GM23338 (cell line): Measurements from ENCODE around the gene DFFB. TPM values are rescaled to one million over a fixed set of nuclear protein-coding genes. Genes with fewer than 3 reads are reported as not detected.
A peak's percentile ranks its signal among the peaks of the same experiment; 100 is the strongest.

Source experiments
- ATAC-seq: fragments of 200-7000 bp; cut with Tn5 transposase; 3 replicates; pipeline ENCODE4 v1.9.1; 2020
- DNase-seq: peaks from one replicate; pipeline ENCODE4 v3.0.0-alpha.2; 2015; ENCODE audit warnings: low spot score
- H2AFZ ChIP-seq: fragments of 200-600 bp; sonication (generic); 2 replicates; pipeline ENCODE4 v1.8.0; 2016; ENCODE audit warnings: antibody characterized with exemption, mild to moderate bottlenecking, moderate library complexity
- H3F3A ChIP-seq: fragments of 200-600 bp; sonication (generic); replicated peaks from 2 replicates; pipeline ENCODE4 v1.8.0; 2017; ENCODE audit warnings: antibody characterized with exemption, mixed run types, low read depth
- H3K27ac ChIP-seq: fragments of 200-600 bp; sonication (generic); 2 replicates; pipeline ENCODE4 v1.6.1; 2016; ENCODE audit warnings: low read depth
- H3K27me3 ChIP-seq: fragments of 200-600 bp; sonication (generic); 2 replicates; pipeline ENCODE4 v1.8.0; 2016; ENCODE audit warnings: mild to moderate bottlenecking, mixed run types, moderate library complexity; ENCODE audit not compliant: insufficient read depth
- H3K36me3 ChIP-seq: fragments of 200-600 bp; sonication (generic); 2 replicates; pipeline ENCODE4 v1.8.0; 2016; ENCODE audit warnings: mild to moderate bottlenecking; ENCODE audit not compliant: insufficient read depth
- H3K4me1 ChIP-seq: fragments of 200-600 bp; sonication (generic); 2 replicates; pipeline ENCODE4 v1.8.0; 2016; ENCODE audit warnings: mild to moderate bottlenecking, moderate library complexity; ENCODE audit not compliant: insufficient read depth
- H3K4me2 ChIP-seq: fragments of 200-600 bp; sonication (generic); 2 replicates; pipeline ENCODE4 v1.7.1; 2017; ENCODE audit warnings: mixed run types
- H3K4me3 ChIP-seq: fragments of 200-600 bp; sonication (generic); 2 replicates; pipeline ENCODE4 v1.6.1; 2016; ENCODE audit warnings: mixed run types
- H3K79me2 ChIP-seq: fragments of 200-600 bp; sonication (generic); replicated peaks from 2 replicates; pipeline ENCODE4 v1.8.0; 2017; ENCODE audit warnings: mild to moderate bottlenecking; ENCODE audit not compliant: insufficient read depth
- H3K9me2 ChIP-seq: fragments of 200-600 bp; sonication (generic); 2 replicates; pipeline ENCODE4 v1.8.0; 2017; ENCODE audit not compliant: insufficient read depth
- H4K20me1 ChIP-seq: fragments of 200-600 bp; sonication (generic); replicated peaks from 2 replicates; pipeline ENCODE4 v1.8.0; 2017; ENCODE audit warnings: mild to moderate bottlenecking; ENCODE audit not compliant: insufficient read depth
- H3K27ac Mint-ChIP-seq: 2 replicates; pipeline ENCODE4 v1.8.0; 2020; ENCODE audit warnings: inconsistent platforms, mild to moderate bottlenecking, moderate library complexity, mixed read lengths
- H3K27me3 Mint-ChIP-seq: 3 replicates; pipeline ENCODE4 v1.8.0; 2022; ENCODE audit warnings: low read depth, mild to moderate bottlenecking, moderate library complexity, mixed read lengths, inconsistent platforms; ENCODE audit not compliant: insufficient read depth, poor library complexity
- H3K36me3 Mint-ChIP-seq: 3 replicates; pipeline ENCODE4 v1.8.0; 2021; ENCODE audit warnings: low read depth, mild to moderate bottlenecking, inconsistent platforms, moderate library complexity, mixed read lengths
- H3K4me1 Mint-ChIP-seq: 3 replicates; pipeline ENCODE4 v1.8.0; 2020; ENCODE audit warnings: mild to moderate bottlenecking, inconsistent platforms, mixed read lengths
- H3K4me3 Mint-ChIP-seq: 3 replicates; pipeline ENCODE4 v1.8.0; 2021; ENCODE audit warnings: moderate library complexity, mild to moderate bottlenecking, inconsistent platforms, mixed read lengths
- H3K9me3 Mint-ChIP-seq: 3 replicates; pipeline ENCODE4 v1.8.0; 2020; ENCODE audit warnings: moderate library complexity, mild to moderate bottlenecking, inconsistent platforms, mixed read lengths
- CTCF ChIP-seq, 2 experiments: fragments of 200-600 bp in 1 of 2; sonication (generic) in 1 of 2; conservative IDR thresholded peaks; 2 replicates each; pipeline versions ENCODE4 v1.5.1 to v1.6.1; 2016 to 2017; ENCODE audit warnings: antibody characterized with exemption in 2 of 2, low read depth in 2 of 2, mild to moderate bottlenecking in 2 of 2, moderate library complexity in 1 of 2
- EZH2phosphoT487 ChIP-seq: fragments of 200-600 bp; sonication (generic); IDR thresholded peaks from one replicate; pipeline ENCODE4 v1.8.1; 2018; ENCODE audit warnings: antibody characterized with exemption; ENCODE audit not compliant: unreplicated experiment
- JUNB ChIP-seq: IDR thresholded peaks from one replicate; pipeline ENCODE4 v1.6.1; 2016; ENCODE audit warnings: antibody characterized with exemption; ENCODE audit not compliant: unreplicated experiment
- NANOG ChIP-seq: IDR thresholded peaks from 2 replicates; pipeline ENCODE4 v1.6.1; 2016; ENCODE audit warnings: antibody characterized with exemption, borderline replicate concordance
- POLR2AphosphoS5 ChIP-seq: IDR thresholded peaks from 2 replicates; pipeline ENCODE4 v1.6.1; 2016; ENCODE audit warnings: antibody characterized with exemption, low read depth
- STAT1 ChIP-seq: IDR thresholded peaks from one replicate; pipeline ENCODE4 v1.6.1; 2016; ENCODE audit warnings: antibody characterized with exemption; ENCODE audit not compliant: unreplicated experiment
- ZNF462 ChIP-seq: fragments of 250-450 bp; sonication (Bioruptor Pico); IDR thresholded peaks from 2 replicates; pipeline ENCODE4 v1.5.0; 2020; ENCODE audit warnings: mild to moderate bottlenecking, moderate library complexity
- polyA plus RNA-seq: library from polyadenylated mRNA; unstranded; fragments of >200 nt; fragmentation: Nextera tagmentation; extraction: Ambion mirVana; gene quantifications from 2 replicates; pipeline ENCODE4 v1.2.1, GENCODE V29; 2016
- total RNA-seq: library from RNA; depleted of rRNA; stranded (reverse); fragments of >200 nt; shearing (Covaris generic); gene quantifications from 2 replicates; pipeline ENCODE4 v1.2.3, GENCODE V29; 2014
- TF ChIP-seq, protein P1 (sequence below): IDR thresholded peaks from 2 replicates; pipeline ENCODE4 v1.6.1; 2016; ENCODE audit warnings: antibody characterized with exemption

Gene DFFB
- total and polyA plus RNA-seq, 2 experiments from 2014 or later = 6.5 to 18.1 TPM

DNA sequence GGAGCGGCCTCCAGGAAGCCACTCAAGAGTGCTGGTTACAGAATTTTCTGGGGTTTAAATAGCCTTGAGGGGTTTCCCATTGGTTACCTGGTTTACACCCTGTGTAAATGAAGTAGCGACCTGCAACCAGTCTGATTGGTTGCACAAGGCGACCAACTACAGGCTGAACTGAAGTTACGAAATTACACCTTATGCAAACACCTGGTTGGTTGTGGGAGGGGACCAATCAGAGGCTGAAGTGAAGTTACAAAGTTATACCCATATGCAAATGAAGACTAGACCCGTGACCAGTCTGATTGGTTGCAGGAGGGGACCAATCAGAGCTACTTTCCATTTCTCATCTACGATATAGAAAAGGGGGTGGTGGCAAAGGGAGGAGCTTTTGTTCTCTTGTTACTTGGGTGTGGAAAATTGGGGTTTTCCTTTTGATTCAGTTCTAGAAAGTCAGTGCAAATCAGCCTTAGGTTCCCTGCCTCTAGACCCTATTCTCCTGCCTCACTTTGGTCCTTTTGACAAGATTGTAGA, 65.0 kb downstream of the DFFB start:
- no peaks in the 10 kb centered on the region for H3K9me2 ChIP-seq
- H3K4me1 ChIP-seq = no peaks in the 10 kb centered on the region
- H2AFZ ChIP-seq = no peak overlapping the region
- peaks cover 5% of the 10 kb centered on the region for H3K27me3 Mint-ChIP-seq
- TF ChIP-seq, protein P1, sequence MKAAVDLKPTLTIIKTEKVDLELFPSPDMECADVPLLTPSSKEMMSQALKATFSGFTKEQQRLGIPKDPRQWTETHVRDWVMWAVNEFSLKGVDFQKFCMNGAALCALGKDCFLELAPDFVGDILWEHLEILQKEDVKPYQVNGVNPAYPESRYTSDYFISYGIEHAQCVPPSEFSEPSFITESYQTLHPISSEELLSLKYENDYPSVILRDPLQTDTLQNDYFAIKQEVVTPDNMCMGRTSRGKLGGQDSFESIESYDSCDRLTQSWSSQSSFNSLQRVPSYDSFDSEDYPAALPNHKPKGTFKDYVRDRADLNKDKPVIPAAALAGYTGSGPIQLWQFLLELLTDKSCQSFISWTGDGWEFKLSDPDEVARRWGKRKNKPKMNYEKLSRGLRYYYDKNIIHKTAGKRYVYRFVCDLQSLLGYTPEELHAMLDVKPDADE = no peak
- TF ChIP-seq CTCF (conservative IDR thresholded peaks at IDR 0.05; ENCODE audit: low read depth in 2 of 2) = no peak
- TF ChIP-seq EZH2phosphoT487 = no peak
- TF ChIP-seq JUNB = no peak
- TF ChIP-seq POLR2AphosphoS5 = no peak
- TF ChIP-seq NANOG = no peak
- peaks cover 2% of the 10 kb centered on the region; the same call in 2 of the 3 replicates for H3K36me3 Mint-ChIP-seq
- H3K36me3 ChIP-seq = peaks cover 9% of the 10 kb centered on the region; the same call in 1 of the 2 replicates
- H3K4me2 ChIP-seq = no peak overlapping the region
- no peak overlapping the region for H3K27ac ChIP-seq
- DNase-seq (peak; percentile 25), ATAC-seq (no peak)
- H3K9me3 Mint-ChIP-seq = peaks cover 60% of the 10 kb centered on the region
- H3F3A ChIP-seq = no peaks in the 10 kb centered on the region
- H3K79me2 ChIP-seq = no peaks in the 10 kb centered on the region
- no peak overlapping the region for H3K4me3 ChIP-seq
- H3K4me3 Mint-ChIP-seq = no peak overlapping the region
- H4K20me1 ChIP-seq = no peaks in the 10 kb centered on the region
- no peaks in the 10 kb centered on the region for H3K27me3 ChIP-seq
- H3K4me1 Mint-ChIP-seq = no peaks in the 10 kb centered on the region
- no peak overlapping the region for H3K27ac Mint-ChIP-seq

GRCh38 chr1:3922851-3923250, 65.6 kb downstream of the DFFB start:
- peaks cover 66% of the 10 kb centered on the region for H3K9me3 Mint-ChIP-seq

More at GRCh38 chr1:3922851-3923250, 65.6 kb downstream of the DFFB start:
- Histone ChIP-seq H4K20me1 (no peaks in the 10 kb centered on the region), H3K4me2 (no peak overlapping the region), H2AFZ (no peak overlapping the region), H3K4me3 (no peak overlapping the region), H3K36me3 (peaks cover 9% of the 10 kb centered on the region; the same call in 1 of the 2 replicates), H3K27me3 (no peaks in the 10 kb centered on the region), H3K79me2 (no peaks in the 10 kb centered on the region), H3K9me2 (no peaks in the 10 kb centered on the region), H3F3A (no peaks in the 10 kb centered on the region), H3K4me1 (no peaks in the 10 kb centered on the region), H3K27ac (no peak overlapping the region)
- ATAC-seq (no peak), DNase-seq (no peak)
- Mint-ChIP-seq H3K27me3 (peaks cover 5% of the 10 kb centered on the region), H3K4me1 (no peaks in the 10 kb centered on the region), H3K36me3 (peaks cover 2% of the 10 kb centered on the region; the same call in 2 of the 3 replicates), H3K27ac (no peak overlapping the region), H3K4me3 (no peak overlapping the region)
- no peak for TF ChIP-seq STAT1
- no peak for TF ChIP-seq POLR2AphosphoS5
- no peak for TF ChIP-seq EZH2phosphoT487
- TF ChIP-seq CTCF (conservative IDR thresholded peaks at IDR 0.05; ENCODE audit: low read depth in 2 of 2) = no peak
- no peak for TF ChIP-seq JUNB
- TF ChIP-seq ZNF462 (CRISPR knock-in tag) = no peak
